LNCaP clone FGC (cell line): ENCODE measurements around the gene MYOZ1.
"Not testable (repeated sequence)": the region's sequence is repeated elsewhere in the genome, so short reads cannot be mapped to it uniquely, and the experiment has no call there.

Experiments
- DNase-seq: peaks from one replicate; pipeline ENCODE4 v3.0.0-alpha.2; 2011; ENCODE audit warnings: low read depth
- H3K4me3 ChIP-seq: 2 replicates; pipeline ENCODE4 v1.5.1; 2011; ENCODE audit warnings: mild to moderate bottlenecking, low read depth, low read length, control low read depth
- TF ChIP-seq, protein P1 (sequence below): IDR thresholded peaks from 2 replicates; pipeline ENCODE4 v1.5.1; 2012; ENCODE audit warnings: mild to moderate bottlenecking; ENCODE audit not compliant: control insufficient read depth, insufficient read depth; ENCODE audit errors: extremely low read depth

Gene MYOZ1

GRCh38 chr10:73625884-73626752 is 15.2 kb downstream of the MYOZ1 start:
- peak; percentile 95 for DNase-seq
- H3K4me3 ChIP-seq = peak overlapping the region; percentile 94
- TF ChIP-seq, protein P1, sequence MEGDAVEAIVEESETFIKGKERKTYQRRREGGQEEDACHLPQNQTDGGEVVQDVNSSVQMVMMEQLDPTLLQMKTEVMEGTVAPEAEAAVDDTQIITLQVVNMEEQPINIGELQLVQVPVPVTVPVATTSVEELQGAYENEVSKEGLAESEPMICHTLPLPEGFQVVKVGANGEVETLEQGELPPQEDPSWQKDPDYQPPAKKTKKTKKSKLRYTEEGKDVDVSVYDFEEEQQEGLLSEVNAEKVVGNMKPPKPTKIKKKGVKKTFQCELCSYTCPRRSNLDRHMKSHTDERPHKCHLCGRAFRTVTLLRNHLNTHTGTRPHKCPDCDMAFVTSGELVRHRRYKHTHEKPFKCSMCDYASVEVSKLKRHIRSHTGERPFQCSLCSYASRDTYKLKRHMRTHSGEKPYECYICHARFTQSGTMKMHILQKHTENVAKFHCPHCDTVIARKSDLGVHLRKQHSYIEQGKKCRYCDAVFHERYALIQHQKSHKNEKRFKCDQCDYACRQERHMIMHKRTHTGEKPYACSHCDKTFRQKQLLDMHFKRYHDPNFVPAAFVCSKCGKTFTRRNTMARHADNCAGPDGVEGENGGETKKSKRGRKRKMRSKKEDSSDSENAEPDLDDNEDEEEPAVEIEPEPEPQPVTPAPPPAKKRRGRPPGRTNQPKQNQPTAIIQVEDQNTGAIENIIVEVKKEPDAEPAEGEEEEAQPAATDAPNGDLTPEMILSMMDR = no peak

GRCh38 chr10:73625004-73625883 is 16.0 kb downstream of the MYOZ1 start:
- no peak for DNase-seq
- TF ChIP-seq, protein P1 = no peak
- H3K4me3 ChIP-seq = peak overlapping the region; percentile 94

DNA sequence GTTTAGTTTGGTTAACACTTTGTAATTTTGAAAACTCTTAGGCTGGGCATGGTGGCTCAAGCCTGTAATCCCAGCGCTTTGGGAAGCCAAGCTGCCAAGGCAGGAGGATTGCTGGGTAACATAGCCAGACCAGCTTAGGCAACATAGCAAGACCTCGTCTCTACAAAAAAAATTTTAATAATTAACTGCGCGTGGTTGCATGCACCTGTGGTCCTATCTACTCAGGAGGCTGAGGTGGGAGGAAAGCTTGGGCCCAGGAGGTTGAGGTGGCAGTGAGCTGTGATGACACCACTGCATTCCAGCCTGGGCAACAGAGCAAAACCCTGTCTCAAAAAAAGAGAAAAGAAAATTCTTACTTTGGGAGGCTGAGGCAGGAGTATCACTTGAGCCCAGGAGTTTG is 18.2 kb downstream of the MYOZ1 start:
- TF ChIP-seq, protein P1 = no peak
- H3K4me3 ChIP-seq = no peak overlapping the region
- no peak for DNase-seq

- not testable (repeated sequence) for H3K4me3 ChIP-seq, DNase-seq
Observed at GRCh38 chr10:73620974-73621373, 20.3 kb downstream of the MYOZ1 start.

DNA sequence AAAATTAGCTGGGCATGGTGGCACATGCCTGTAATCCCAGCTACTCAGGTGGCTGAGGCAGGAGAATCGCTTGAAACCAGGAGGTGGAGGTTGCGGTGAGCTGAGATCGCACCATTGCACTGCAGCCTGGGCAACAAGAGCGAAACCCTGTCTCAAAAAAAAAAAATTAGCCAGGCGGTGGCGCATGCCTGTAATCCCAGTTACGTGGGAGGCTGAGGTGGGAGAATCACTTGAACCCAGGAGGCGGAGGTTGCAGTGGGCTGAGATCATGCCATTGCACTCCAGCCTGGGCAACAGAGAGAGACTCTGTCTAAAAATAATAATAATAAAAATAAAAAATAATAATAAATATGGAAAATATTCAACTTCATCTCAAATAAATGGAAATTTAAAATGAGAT is 24.1 kb downstream of the MYOZ1 start:
- not testable (repeated sequence) for DNase-seq, H3K4me3 ChIP-seq

DNA sequence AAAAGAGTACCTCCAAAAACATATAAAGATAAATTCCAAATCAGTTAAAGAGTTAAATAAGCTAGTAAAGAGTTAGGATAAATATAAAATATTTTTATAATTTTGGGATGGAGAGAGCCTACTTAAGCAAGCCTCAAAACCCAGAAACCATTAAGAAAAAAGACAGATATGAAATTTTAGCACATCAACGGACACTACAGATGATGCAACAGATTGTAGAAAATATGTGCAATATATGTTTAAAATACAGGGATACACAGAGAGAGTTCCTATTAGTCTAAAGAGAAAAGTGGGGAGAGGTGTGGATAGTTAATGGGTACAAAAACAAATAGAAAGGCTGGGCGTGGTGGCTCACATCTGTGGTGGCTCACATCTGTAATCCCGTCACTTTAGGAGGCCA is 26.6 kb downstream of the MYOZ1 start:
- H3K4me3 ChIP-seq = no peak overlapping the region

DNA sequence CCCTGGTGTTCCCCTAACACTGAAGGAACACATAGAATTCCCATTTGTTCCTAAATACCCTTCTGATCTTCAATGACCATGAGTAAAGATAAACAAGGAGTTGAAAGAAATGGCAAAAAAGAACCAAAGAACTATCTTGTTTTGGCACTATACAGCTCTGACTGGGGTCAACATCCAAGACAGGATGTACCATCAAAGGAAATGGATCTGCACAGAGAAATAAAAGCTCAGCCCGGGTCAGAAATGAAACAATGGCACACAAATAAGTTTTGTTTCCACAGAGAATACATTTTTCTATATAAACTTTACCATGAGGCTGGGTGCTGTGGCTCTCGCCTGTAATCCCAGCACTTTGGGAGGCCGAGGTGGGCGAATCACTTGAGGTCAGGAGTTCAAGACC is 32.2 kb downstream of the MYOZ1 start:
- TF ChIP-seq, protein P1 = no peak
- DNase-seq = no peak
- no peak overlapping the region for H3K4me3 ChIP-seq

More for the DNA sequence above, 26.6 kb downstream of the MYOZ1 start:
- TF ChIP-seq, protein P1 = no peak
- DNase-seq = no peak
